A549 (cell line): ENCODE data around the gene SPACA5.

Experiments
- BHLHE40 ChIP-seq: IDR thresholded peaks from 2 replicates; pipeline ENCODE4 v1.6.1; 2012; ENCODE audit warnings: low read depth, low read length, inconsistent platforms
- CBX2 ChIP-seq: fragments of 200-600 bp; sonication (generic); IDR thresholded peaks from 2 replicates; pipeline ENCODE4 v1.6.1; 2016; ENCODE audit warnings: low read depth, mild to moderate bottlenecking, borderline replicate concordance
- CEBPB ChIP-seq, 2 experiments: fragments of >200 bp in 1 of 2; sonication (Bioruptor Twin) in 1 of 2; formaldehyde crosslinking in 1 of 2; IDR thresholded peaks; 2 replicates each; pipeline ENCODE4 v1.6.1; 2012 to 2016
- KDM1A ChIP-seq: fragments of 200-600 bp; sonication (generic); IDR thresholded peaks from 2 replicates; pipeline ENCODE4 v1.6.1; 2016; ENCODE audit warnings: low read depth, mild to moderate bottlenecking
- MYC ChIP-seq: IDR thresholded peaks from 2 replicates; pipeline ENCODE4 v1.6.1; 2012; ENCODE audit warnings: mild to moderate bottlenecking, inconsistent platforms, low read length, improper control_type of control experiment, borderline replicate concordance
- POLR2A ChIP-seq: IDR thresholded peaks from 2 replicates; pipeline ENCODE4 v1.6.1; 2012; ENCODE audit warnings: mild to moderate bottlenecking, low read length
- RAD21 ChIP-seq, 2 experiments: fragments of >200 bp in 1 of 2; sonication (Bioruptor Twin) in 1 of 2; formaldehyde crosslinking in 1 of 2; IDR thresholded peaks in 1 of 2; conservative IDR thresholded peaks in 1 of 2; 2 replicates in 1 of 2; 3 replicates in 1 of 2; pipeline ENCODE4 v1.6.1; 2012 to 2018; ENCODE audit warnings: inconsistent platforms in 1 of 2
- RNF2 ChIP-seq: fragments of 200-600 bp; sonication (generic); IDR thresholded peaks from 2 replicates; pipeline ENCODE4 v1.6.1; 2016; ENCODE audit warnings: low read depth, mild to moderate bottlenecking, antibody characterized with exemption, moderate library complexity, borderline replicate concordance
- SMC3 ChIP-seq: fragments of >200 bp; sonication (Bioruptor Twin); formaldehyde crosslinking; IDR thresholded peaks from 3 replicates; pipeline ENCODE4 v1.6.1; 2018; ENCODE audit warnings: inconsistent platforms
- ZFP36 ChIP-seq: fragments of 450-650 bp; IDR thresholded peaks from 2 replicates; pipeline ENCODE4 v1.6.1; 2014; ENCODE audit warnings: borderline replicate concordance; ENCODE audit not compliant: partially characterized antibody
- TF ChIP-seq, protein P1 (sequence below): fragments of >200 bp; sonication (Bioruptor Twin); formaldehyde crosslinking; IDR thresholded peaks from 3 replicates; pipeline ENCODE4 v1.5.1; 2016
- TF ChIP-seq, protein P2 (sequence below): fragments of 200-600 bp; sonication (generic); IDR thresholded peaks from 2 replicates; pipeline ENCODE4 v1.6.1; 2016; ENCODE audit warnings: antibody characterized with exemption, mild to moderate bottlenecking, moderate library complexity
- TF ChIP-seq, protein P3 (sequence below): fragments of 250-450 bp; sonication (Bioruptor Pico); IDR thresholded peaks from 2 replicates; pipeline ENCODE4 v1.5.0; 2021; ENCODE audit warnings: mild to moderate bottlenecking, moderate library complexity, borderline replicate concordance
- TF ChIP-seq, protein P4 (sequence below): IDR thresholded peaks from 2 replicates; pipeline ENCODE4 v1.6.1; 2012

DNA sequence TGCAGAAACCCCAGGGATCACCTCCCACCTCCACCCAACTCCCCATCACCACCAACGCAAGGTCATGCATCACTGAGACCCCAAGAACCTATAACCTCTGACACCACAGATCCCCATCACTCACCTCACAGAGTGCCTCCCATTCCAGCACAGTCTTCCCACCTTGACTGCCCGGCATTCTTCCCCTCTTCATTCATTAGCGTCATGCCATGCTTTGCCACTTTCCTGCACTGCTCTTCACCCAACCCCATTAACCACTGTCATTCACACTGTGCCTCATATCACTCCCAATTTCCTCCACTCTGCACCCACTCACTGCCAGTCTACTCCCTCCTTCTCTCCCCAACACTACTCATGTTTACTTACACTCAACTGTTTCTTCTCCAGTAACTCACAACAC lies 33.6 kb upstream of the SPACA5 start:
- TF ChIP-seq CEBPB (IDR thresholded peaks at IDR 0.05) (no peak), ZFP36 (no peak), RNF2 (no peak), POLR2A (no peak), KDM1A (no peak), RAD21 (conservative IDR thresholded peaks at IDR 0.05 in 1 of 2, IDR thresholded peaks at IDR 0.05 in 1 of 2) (no peak), MYC (no peak), SMC3 (no peak), CBX2 (no peak), BHLHE40 (no peak)
- TF ChIP-seq, protein P1, sequence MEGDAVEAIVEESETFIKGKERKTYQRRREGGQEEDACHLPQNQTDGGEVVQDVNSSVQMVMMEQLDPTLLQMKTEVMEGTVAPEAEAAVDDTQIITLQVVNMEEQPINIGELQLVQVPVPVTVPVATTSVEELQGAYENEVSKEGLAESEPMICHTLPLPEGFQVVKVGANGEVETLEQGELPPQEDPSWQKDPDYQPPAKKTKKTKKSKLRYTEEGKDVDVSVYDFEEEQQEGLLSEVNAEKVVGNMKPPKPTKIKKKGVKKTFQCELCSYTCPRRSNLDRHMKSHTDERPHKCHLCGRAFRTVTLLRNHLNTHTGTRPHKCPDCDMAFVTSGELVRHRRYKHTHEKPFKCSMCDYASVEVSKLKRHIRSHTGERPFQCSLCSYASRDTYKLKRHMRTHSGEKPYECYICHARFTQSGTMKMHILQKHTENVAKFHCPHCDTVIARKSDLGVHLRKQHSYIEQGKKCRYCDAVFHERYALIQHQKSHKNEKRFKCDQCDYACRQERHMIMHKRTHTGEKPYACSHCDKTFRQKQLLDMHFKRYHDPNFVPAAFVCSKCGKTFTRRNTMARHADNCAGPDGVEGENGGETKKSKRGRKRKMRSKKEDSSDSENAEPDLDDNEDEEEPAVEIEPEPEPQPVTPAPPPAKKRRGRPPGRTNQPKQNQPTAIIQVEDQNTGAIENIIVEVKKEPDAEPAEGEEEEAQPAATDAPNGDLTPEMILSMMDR = no peak
- TF ChIP-seq, protein P2, sequence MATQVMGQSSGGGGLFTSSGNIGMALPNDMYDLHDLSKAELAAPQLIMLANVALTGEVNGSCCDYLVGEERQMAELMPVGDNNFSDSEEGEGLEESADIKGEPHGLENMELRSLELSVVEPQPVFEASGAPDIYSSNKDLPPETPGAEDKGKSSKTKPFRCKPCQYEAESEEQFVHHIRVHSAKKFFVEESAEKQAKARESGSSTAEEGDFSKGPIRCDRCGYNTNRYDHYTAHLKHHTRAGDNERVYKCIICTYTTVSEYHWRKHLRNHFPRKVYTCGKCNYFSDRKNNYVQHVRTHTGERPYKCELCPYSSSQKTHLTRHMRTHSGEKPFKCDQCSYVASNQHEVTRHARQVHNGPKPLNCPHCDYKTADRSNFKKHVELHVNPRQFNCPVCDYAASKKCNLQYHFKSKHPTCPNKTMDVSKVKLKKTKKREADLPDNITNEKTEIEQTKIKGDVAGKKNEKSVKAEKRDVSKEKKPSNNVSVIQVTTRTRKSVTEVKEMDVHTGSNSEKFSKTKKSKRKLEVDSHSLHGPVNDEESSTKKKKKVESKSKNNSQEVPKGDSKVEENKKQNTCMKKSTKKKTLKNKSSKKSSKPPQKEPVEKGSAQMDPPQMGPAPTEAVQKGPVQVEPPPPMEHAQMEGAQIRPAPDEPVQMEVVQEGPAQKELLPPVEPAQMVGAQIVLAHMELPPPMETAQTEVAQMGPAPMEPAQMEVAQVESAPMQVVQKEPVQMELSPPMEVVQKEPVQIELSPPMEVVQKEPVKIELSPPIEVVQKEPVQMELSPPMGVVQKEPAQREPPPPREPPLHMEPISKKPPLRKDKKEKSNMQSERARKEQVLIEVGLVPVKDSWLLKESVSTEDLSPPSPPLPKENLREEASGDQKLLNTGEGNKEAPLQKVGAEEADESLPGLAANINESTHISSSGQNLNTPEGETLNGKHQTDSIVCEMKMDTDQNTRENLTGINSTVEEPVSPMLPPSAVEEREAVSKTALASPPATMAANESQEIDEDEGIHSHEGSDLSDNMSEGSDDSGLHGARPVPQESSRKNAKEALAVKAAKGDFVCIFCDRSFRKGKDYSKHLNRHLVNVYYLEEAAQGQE = no peak
- TF ChIP-seq, protein P3, sequence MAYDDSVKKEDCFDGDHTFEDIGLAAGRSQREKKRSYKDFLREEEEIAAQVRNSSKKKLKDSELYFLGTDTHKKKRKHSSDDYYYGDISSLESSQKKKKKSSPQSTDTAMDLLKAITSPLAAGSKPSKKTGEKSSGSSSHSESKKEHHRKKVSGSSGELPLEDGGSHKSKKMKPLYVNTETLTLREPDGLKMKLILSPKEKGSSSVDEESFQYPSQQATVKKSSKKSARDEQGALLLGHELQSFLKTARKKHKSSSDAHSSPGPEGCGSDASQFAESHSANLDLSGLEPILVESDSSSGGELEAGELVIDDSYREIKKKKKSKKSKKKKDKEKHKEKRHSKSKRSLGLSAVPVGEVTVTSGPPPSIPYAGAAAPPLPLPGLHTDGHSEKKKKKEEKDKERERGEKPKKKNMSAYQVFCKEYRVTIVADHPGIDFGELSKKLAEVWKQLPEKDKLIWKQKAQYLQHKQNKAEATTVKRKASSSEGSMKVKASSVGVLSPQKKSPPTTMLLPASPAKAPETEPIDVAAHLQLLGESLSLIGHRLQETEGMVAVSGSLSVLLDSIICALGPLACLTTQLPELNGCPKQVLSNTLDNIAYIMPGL = no peak
- TF ChIP-seq, protein P4, sequence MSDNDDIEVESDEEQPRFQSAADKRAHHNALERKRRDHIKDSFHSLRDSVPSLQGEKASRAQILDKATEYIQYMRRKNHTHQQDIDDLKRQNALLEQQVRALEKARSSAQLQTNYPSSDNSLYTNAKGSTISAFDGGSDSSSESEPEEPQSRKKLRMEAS = no peak
